ENCODE data around the gene NDUFA1.
"Not testable (repeated sequence)": the region's sequence is repeated elsewhere in the genome, so short reads cannot be mapped to it uniquely, and the experiment has no call there.

The NDUFA1 gene

GRCh38 chrX:119871599-119872395 lies at the start of gene NDUFA1, which contains the start of gene RNF113A:
TSS of gene NDUFA1 (plus strand) at chrX:119871832. CDS start at chrX:119871912, 80 bp downstream.
TSS of gene RNF113A (minus strand) at chrX:119871733. CDS start at chrX:119871613, 120 bp downstream.
- DNase-seq = peak; percentile 74

GRCh38 chrX:119824221-119824620 lies 47.4 kb upstream of the NDUFA1 start:
- not testable (repeated sequence) for DNase-seq

GRCh38 chrX:119826399-119826959 lies 45.2 kb upstream of the NDUFA1 start:
- no peak for DNase-seq

GRCh38 chrX:119828446-119828845 lies 43.2 kb upstream of the NDUFA1 start:
- no peak for DNase-seq

GRCh38 chrX:119833905-119834304 lies 37.7 kb upstream of the NDUFA1 start:
- no peak for DNase-seq

- DNase-seq = peak; percentile 92
Observed at GRCh38 chrX:119852382-119853353, 19.0 kb upstream of the NDUFA1 start, which contains the start of gene UPF3B. TSS of gene UPF3B (minus strand) at chrX:119852963. CDS start at chrX:119852928, 35 bp downstream.

GRCh38 chrX:119853444-119853843 lies 18.2 kb upstream of the NDUFA1 start:
- no peak for DNase-seq

GRCh38 chrX:119870626-119871131 lies 953 bp upstream of the NDUFA1 start:
- no peak for DNase-seq

- no peak for DNase-seq
Observed at GRCh38 chrX:119871245-119871598, 410 bp upstream of the NDUFA1 start.

GRCh38 chrX:119878740-119879139 lies 7.1 kb downstream of the NDUFA1 start:
- no peak for DNase-seq

GRCh38 chrX:119880076-119880475 lies 8.4 kb downstream of the NDUFA1 start:
- no peak for DNase-seq

GRCh38 chrX:119880552-119881437 lies 9.2 kb downstream of the NDUFA1 start:
- DNase-seq = peak; percentile 4

GRCh38 chrX:119885554-119886428 lies 14.2 kb downstream of the NDUFA1 start:
- DNase-seq = peak; percentile 43

GRCh38 chrX:119887721-119888425 lies 16.2 kb downstream of the NDUFA1 start:
- no peak for DNase-seq

GRCh38 chrX:119890626-119891025 lies 19.0 kb downstream of the NDUFA1 start:
- not testable (repeated sequence) for DNase-seq

GRCh38 chrX:119891961-119892692 lies 20.5 kb downstream of the NDUFA1 start:
- DNase-seq = not testable (repeated sequence)

- DNase-seq = no peak
Observed at GRCh38 chrX:119895843-119896326, 24.3 kb downstream of the NDUFA1 start, which contains the start of gene AKAP14. TSS of gene AKAP14 (plus strand) at chrX:119895893. CDS start at chrX:119903224, 7,331 bp downstream.

- DNase-seq = peak; percentile 69
Observed at GRCh38 chrX:119899125-119899524, 27.5 kb downstream of the NDUFA1 start.

GRCh38 chrX:119900976-119901375 lies 29.3 kb downstream of the NDUFA1 start:
- DNase-seq = no peak

All from GF-D8 (cell line).